NCI-H146 treated with DMSO at 0.1 percent for 48 hours (cell line): ENCODE measurements around the gene SLC16A5.
"Not testable (repeated sequence)": the region's sequence is repeated elsewhere in the genome, so short reads cannot be mapped to it uniquely, and the experiment has no call there.

ENCODE experiments used
- DNase-seq: peaks from one replicate; lab custom pipeline; 2025; ENCODE audit not compliant: unreplicated experiment; lab: John Stamatoyannopoulos, UW

The SLC16A5 gene

GRCh38 chr17:75109407-75110233 lies 21.9 kb downstream of the SLC16A5 start, which contains the start of gene ARMC7:
TSS of gene ARMC7 (plus strand) at chr17:75109969. CDS start at chr17:75110289, 320 bp downstream.
- DNase-seq: peak; percentile 65

- DNase-seq: no peak
Measured at GRCh38 chr17:75110234-75110937, 22.6 kb downstream of the SLC16A5 start.

- DNase-seq: no peak
Measured at GRCh38 chr17:75111777-75112335, 24.1 kb downstream of the SLC16A5 start.

- DNase-seq: peak; percentile 78
Measured at GRCh38 chr17:75113798-75114551, 26.2 kb downstream of the SLC16A5 start.

GRCh38 chr17:75114552-75115314 lies 27.0 kb downstream of the SLC16A5 start:
- DNase-seq: no peak

- no peak for DNase-seq
Measured at GRCh38 chr17:75115555-75115954, 27.8 kb downstream of the SLC16A5 start.

- DNase-seq: no peak
Measured at GRCh38 chr17:75116737-75117136, 29.0 kb downstream of the SLC16A5 start.

GRCh38 chr17:75118307-75118706 lies 30.6 kb downstream of the SLC16A5 start:
- no peak for DNase-seq

- no peak for DNase-seq
Measured at GRCh38 chr17:75124041-75124818, 36.5 kb downstream of the SLC16A5 start.

GRCh38 chr17:75124819-75125162 lies 37.0 kb downstream of the SLC16A5 start:
- DNase-seq: no peak

GRCh38 chr17:75125984-75126383 lies 38.2 kb downstream of the SLC16A5 start:
- DNase-seq: no peak

GRCh38 chr17:75126954-75127353 lies 39.2 kb downstream of the SLC16A5 start:
- no peak for DNase-seq

GRCh38 chr17:75127936-75128335 lies 40.2 kb downstream of the SLC16A5 start:
- not testable (repeated sequence) for DNase-seq

- DNase-seq: no peak
Measured at GRCh38 chr17:75128694-75129505, 41.1 kb downstream of the SLC16A5 start.

- DNase-seq: no peak
Measured at GRCh38 chr17:75129576-75129975, 41.8 kb downstream of the SLC16A5 start.

- peak; percentile 57 for DNase-seq
Measured at GRCh38 chr17:75130059-75130631, 42.4 kb downstream of the SLC16A5 start.

GRCh38 chr17:75130632-75131277 lies 43.0 kb downstream of the SLC16A5 start:
- peak; percentile 68 for DNase-seq
